ENCODE measurements around the gene ARCN1. TPM values are rescaled to one million over a fixed set of nuclear protein-coding genes. Genes with fewer than 3 reads are reported as not detected.

Gene ARCN1
- total RNA-seq, 4 donors from 2014 or later, result 103 to 157 (median 112) TPM

DNA sequence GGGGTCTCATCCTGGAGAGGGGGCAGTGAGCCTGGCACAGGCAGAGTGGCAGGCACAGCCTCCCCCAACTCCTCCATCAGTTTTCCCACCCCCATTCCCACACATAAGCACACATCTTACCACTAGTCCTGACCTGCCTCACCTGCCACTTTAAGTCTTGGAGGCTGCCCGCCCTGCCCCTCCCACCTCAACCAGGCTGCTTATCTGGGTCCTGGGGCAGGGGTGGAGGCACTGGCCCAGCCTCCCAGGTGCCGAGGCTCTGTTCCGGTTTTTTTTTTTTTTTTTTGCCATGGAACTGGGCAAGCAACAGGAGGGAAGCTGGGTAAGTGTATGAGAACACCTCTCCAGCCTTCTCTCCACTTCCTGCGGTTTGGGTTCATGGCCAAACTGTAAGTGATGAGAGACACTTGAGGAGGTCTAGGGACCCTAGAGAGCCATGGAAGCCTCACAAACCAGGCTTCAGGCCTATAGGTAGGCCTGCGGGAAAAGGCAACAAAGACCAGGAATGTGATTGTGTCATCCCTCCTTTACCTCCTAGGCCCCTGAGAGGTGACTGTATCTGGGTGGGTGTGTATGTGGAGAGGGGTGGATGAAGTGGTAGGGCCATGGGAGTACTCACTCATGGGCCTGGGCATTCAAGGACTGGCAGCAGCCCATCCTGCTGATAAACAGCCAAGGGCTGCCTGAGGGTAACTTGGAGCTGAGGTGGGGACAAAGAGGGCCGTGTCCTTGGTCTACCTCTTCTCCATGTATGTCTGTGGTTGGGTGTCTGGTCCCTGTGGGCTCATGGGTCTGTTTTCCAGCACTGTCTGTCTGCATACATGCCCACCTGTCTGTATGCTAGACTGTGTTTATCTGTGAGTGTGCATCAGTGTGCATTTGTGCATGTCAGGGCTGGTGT lies 57.8 kb downstream of the ARCN1 start:
- intact Hi-C loops (cut with DNase I), result no loop called here
- H3K9me3 ChIP-seq, result no peaks in the 10 kb centered on the region

DNA sequence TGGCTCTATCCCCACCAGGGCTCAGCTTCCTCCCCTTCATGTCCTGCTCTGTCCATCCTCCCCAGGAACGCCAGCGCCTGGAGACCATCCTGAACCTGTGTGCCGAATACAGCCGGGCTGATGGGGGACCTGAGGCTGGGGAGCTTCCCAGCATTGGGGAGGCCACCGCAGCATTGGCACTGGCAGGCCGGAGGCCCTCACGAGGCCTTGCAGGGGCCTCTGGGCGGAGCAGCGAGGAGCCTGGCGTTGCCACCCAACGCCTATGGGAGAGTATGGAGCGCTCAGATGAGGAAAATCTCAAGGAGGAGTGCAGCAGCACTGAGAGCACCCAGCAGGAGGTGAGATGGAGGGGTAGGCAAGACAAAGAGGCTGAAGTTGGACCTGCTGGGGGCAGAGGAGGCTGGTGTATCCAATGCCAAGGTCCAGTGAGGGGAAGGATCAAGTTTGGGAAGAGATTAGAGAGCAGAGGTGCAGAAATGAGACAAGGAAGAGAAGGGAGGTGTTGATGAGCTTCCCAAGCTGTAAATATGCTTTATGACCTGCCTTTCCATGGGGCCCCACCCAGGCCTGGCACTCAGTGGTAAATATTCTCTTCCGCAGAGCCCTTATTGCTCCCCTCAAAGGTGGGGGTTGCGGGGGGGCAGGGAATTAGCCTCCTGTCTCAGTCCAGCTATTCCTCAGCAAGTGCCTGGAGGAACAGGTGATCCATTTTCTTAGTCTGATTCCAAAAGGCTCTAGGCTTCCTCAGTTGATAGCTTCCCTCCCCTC lies 59.1 kb downstream of the ARCN1 start:
- TF ChIP-seq POLR2A (IDR thresholded peaks at IDR 0.05), result no peak
- TF ChIP-seq CTCF (IDR thresholded peaks at IDR 0.05), result no peak
- H3K27me3 ChIP-seq, result no peaks in the 10 kb centered on the region
- 90 to 91% methylated on average over 13 of the region's 14 CpGs for WGBS, 2 donors
- no peak overlapping the region for H3K4me3 ChIP-seq (replicated peaks in 1 of 3)
- intact Hi-C loops (cut with DNase I), result no loop called here
- DNase-seq, result no peak
- H3K27ac ChIP-seq, result no peak overlapping the region
- H3K4me1 ChIP-seq, result peaks cover 23 to 35% of the 10 kb centered on the region in 2 donors
- no peaks in the 10 kb centered on the region for H3K9me3 ChIP-seq
- H3K36me3 ChIP-seq, result peaks cover 25 to 29% of the 10 kb centered on the region in 2 donors

More for the DNA sequence above, 57.8 kb downstream of the ARCN1 start:
- no peak for DNase-seq
- H3K27me3 ChIP-seq, result no peaks in the 10 kb centered on the region
- H3K27ac ChIP-seq, result no peak overlapping the region
- peaks cover 25 to 29% of the 10 kb centered on the region in 2 donors for H3K36me3 ChIP-seq
- 78 to 87% methylated on average over 6 of the region's 6 CpGs for WGBS, 2 donors
- peaks cover 17 to 35% of the 10 kb centered on the region in 2 donors for H3K4me1 ChIP-seq
- H3K4me3 ChIP-seq (replicated peaks in 1 of 3), result no peak overlapping the region
- TF ChIP-seq CTCF (IDR thresholded peaks at IDR 0.05) (no peak), POLR2A (IDR thresholded peaks at IDR 0.05) (no peak)

GRCh38 chr11:118632577-118633318 lies 60.5 kb downstream of the ARCN1 start:
- peaks cover 16 to 18% of the 10 kb centered on the region in 2 donors for H3K36me3 ChIP-seq
- 78 to 90% methylated on average over 9 of the region's 9 CpGs for WGBS, 2 donors

DNA sequence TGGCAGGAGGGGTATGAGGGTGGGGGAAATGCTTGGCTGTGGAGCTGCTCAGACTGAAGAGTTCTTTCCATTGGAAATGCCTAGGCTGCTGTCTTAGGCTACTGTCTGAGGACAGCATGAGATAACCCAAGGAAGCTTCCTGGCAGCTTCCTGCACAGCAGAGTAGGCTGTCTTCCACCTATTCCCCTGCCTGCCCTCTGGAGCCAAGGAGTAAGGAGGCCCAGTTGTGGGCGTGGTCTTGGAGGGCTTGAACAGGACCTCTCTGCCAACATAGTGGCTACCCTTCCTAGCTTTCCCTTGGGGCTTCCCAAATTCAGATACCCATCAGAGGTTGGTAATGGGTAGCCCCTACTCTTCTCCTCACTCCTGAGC lies 61.1 kb downstream of the ARCN1 start:
- TF ChIP-seq CTCF (IDR thresholded peaks at IDR 0.05) (no peak), POLR2A (IDR thresholded peaks at IDR 0.05) (no peak)
- Histone ChIP-seq H3K27me3 (no peaks in the 10 kb centered on the region), H3K4me3 (replicated peaks in 1 of 3) (no peak overlapping the region), H3K9me3 (no peaks in the 10 kb centered on the region), H3K36me3 (peaks cover 12 to 13% of the 10 kb centered on the region in 2 donors), H3K27ac (peak overlapping the region in 2 of 3 donors; percentile 13 to 77), H3K4me1 (peaks cover 23 to 35% of the 10 kb centered on the region in 2 donors)
- intact Hi-C loops (cut with DNase I), result no loop called here
- whole genome bisulfite sequencing, 2 donors, result 57 to 88% methylated on average over 1 of the region's 1 CpG
- no peak for DNase-seq

More at GRCh38 chr11:118632577-118633318, 60.5 kb downstream of the ARCN1 start:
- DNase-seq, result no peak
- Histone ChIP-seq H3K9me3 (no peaks in the 10 kb centered on the region), H3K27ac (peak overlapping the region in 2 of 3 donors; percentile 40 to 77), H3K4me1 (peaks cover 23 to 35% of the 10 kb centered on the region in 2 donors), H3K27me3 (no peaks in the 10 kb centered on the region), H3K4me3 (replicated peaks in 1 of 3) (no peak overlapping the region)
- TF ChIP-seq POLR2A (IDR thresholded peaks at IDR 0.05), result no peak
- no peak for TF ChIP-seq CTCF (IDR thresholded peaks at IDR 0.05)
- intact Hi-C loops (cut with DNase I), result no loop called here
